H9 (cell line): ENCODE results near the gene LRRC17. TPM values are rescaled to one million over a fixed set of nuclear protein-coding genes. Genes with fewer than 3 reads are reported as not detected.

Experiments used
- DNase-seq: peaks from one replicate; pipeline ENCODE4 v3.0.0-alpha.2; 2017
- H2AFZ ChIP-seq: one replicate; pipeline ENCODE4 v1.6.1; 2013; ENCODE audit warnings: mild to moderate bottlenecking, low read length, control low read depth, moderate library complexity
- H2AK5ac ChIP-seq: 2 replicates; pipeline ENCODE4 v1.6.1; 2013; ENCODE audit warnings: low read length, control low read depth, mixed read lengths; ENCODE audit not compliant: insufficient read length
- H2BK120ac ChIP-seq: one replicate; pipeline ENCODE4 v1.6.1; 2013; ENCODE audit warnings: low read depth, mild to moderate bottlenecking, low read length, control low read depth, inconsistent platforms; ENCODE audit not compliant: poor library complexity, severe bottlenecking
- H2BK12ac ChIP-seq: 2 replicates; pipeline ENCODE4 v1.6.1; 2013; ENCODE audit warnings: low read length, control low read depth, mixed read lengths, low read depth; ENCODE audit not compliant: insufficient read length
- H2BK15ac ChIP-seq: 2 replicates; pipeline ENCODE4 v1.6.1; 2013; ENCODE audit warnings: low read depth, low read length, control low read depth
- H2BK20ac ChIP-seq: one replicate; pipeline ENCODE4 v1.6.1; 2013; ENCODE audit warnings: low read depth, mild to moderate bottlenecking, low read length, control low read depth, inconsistent platforms; ENCODE audit not compliant: poor library complexity, severe bottlenecking
- H2BK5ac ChIP-seq: 2 replicates; pipeline ENCODE4 v1.6.1; 2013; ENCODE audit warnings: low read length, control low read depth, mixed read lengths; ENCODE audit not compliant: insufficient read length
- H3K14ac ChIP-seq: 2 replicates; pipeline ENCODE4 v1.6.1; 2013; ENCODE audit warnings: low read length, control low read depth; ENCODE audit not compliant: insufficient read depth
- H3K18ac ChIP-seq: 2 replicates; pipeline ENCODE4 v1.6.1; 2013; ENCODE audit warnings: low read depth, mild to moderate bottlenecking, mixed read lengths, low read length, control low read depth; ENCODE audit not compliant: insufficient read length
- H3K23ac ChIP-seq: 2 replicates; pipeline ENCODE4 v1.6.1; 2013; ENCODE audit warnings: low read length, control low read depth, mixed read lengths, low read depth; ENCODE audit not compliant: insufficient read length
- H3K23me2 ChIP-seq: 2 replicates; pipeline ENCODE4 v1.6.1; 2013; ENCODE audit warnings: low read depth, mild to moderate bottlenecking, mixed read lengths, low read length, control low read depth; ENCODE audit not compliant: insufficient read length, poor library complexity, severe bottlenecking
- H3K27ac ChIP-seq: 2 replicates; pipeline ENCODE4 v1.5.1; 2013; ENCODE audit warnings: low read length, control low read depth, mixed read lengths, low read depth; ENCODE audit not compliant: insufficient read length
- H3K27me3 ChIP-seq: 2 replicates; pipeline ENCODE4 v1.6.1; 2013; ENCODE audit warnings: low read length, control low read depth, inconsistent platforms; ENCODE audit not compliant: insufficient read depth
- H3K4ac ChIP-seq: 2 replicates; pipeline ENCODE4 v1.6.1; 2013; ENCODE audit warnings: low read depth, mild to moderate bottlenecking, control low read depth, inconsistent platforms, low read length, moderate library complexity
- H3K4me1 ChIP-seq: 2 replicates; pipeline ENCODE4 v1.6.1; 2013; ENCODE audit warnings: low read length, control low read depth, inconsistent platforms; ENCODE audit not compliant: insufficient read depth
- H3K4me2 ChIP-seq: 2 replicates; pipeline ENCODE4 v1.6.1; 2013; ENCODE audit warnings: low read length, control low read depth, mixed read lengths; ENCODE audit not compliant: insufficient read length, insufficient read depth
- H3K56ac ChIP-seq: 2 replicates; pipeline ENCODE4 v1.6.1; 2013; ENCODE audit warnings: low read depth, mild to moderate bottlenecking, mixed read lengths, low read length, control low read depth; ENCODE audit not compliant: insufficient read length
- H3K79me1 ChIP-seq: 2 replicates; pipeline ENCODE4 v1.6.1; 2013; ENCODE audit warnings: low read depth, mild to moderate bottlenecking, moderate library complexity, low read length, control low read depth, inconsistent platforms; ENCODE audit not compliant: insufficient read depth, poor library complexity, severe bottlenecking
- H3K79me2 ChIP-seq: 2 replicates; pipeline ENCODE4 v1.6.1; 2013; ENCODE audit warnings: low read length, control low read depth, inconsistent platforms; ENCODE audit not compliant: insufficient read depth
- H3K9ac ChIP-seq: 2 replicates; pipeline ENCODE4 v1.6.1; 2013; ENCODE audit warnings: low read length, control low read depth, mixed read lengths; ENCODE audit not compliant: insufficient read length; ENCODE audit errors: extremely low read depth
- H3K9me3 ChIP-seq: one replicate; pipeline ENCODE4 v1.6.1; 2013; ENCODE audit warnings: low read depth, low read length, inconsistent platforms; ENCODE audit not compliant: control insufficient read depth
- H3T11ph ChIP-seq: one replicate; pipeline ENCODE4 v1.6.1; 2013; ENCODE audit warnings: mild to moderate bottlenecking, low read length, control low read depth, inconsistent platforms
- H4K20me1 ChIP-seq: one replicate; pipeline ENCODE4 v1.6.1; 2013; ENCODE audit not compliant: control insufficient read depth, insufficient read length, insufficient read depth
- H4K5ac ChIP-seq: 2 replicates; pipeline ENCODE4 v1.6.1; 2013; ENCODE audit warnings: low read depth, mild to moderate bottlenecking, mixed read lengths, low read length, control low read depth; ENCODE audit not compliant: insufficient read length
- H4K8ac ChIP-seq: replicated peaks from 2 replicates; pipeline ENCODE4 v1.6.1; 2013; ENCODE audit warnings: low read length, control low read depth, mixed read lengths, low read depth; ENCODE audit not compliant: insufficient read length
- H4K91ac ChIP-seq: 2 replicates; pipeline ENCODE4 v1.6.1; 2013; ENCODE audit warnings: low read depth, mild to moderate bottlenecking, moderate library complexity, mixed read lengths, low read length, control low read depth; ENCODE audit not compliant: insufficient read length
- H3K27ac Mint-ChIP-seq, 3 experiments: 2 replicates in 2 of 3; 3 replicates in 1 of 3; pipeline ENCODE4 v1.8.0; 2020 to 2021; ENCODE audit warnings: mixed read lengths in 3 of 3, mild to moderate bottlenecking in 1 of 3, moderate library complexity in 1 of 3
- H3K27me3 Mint-ChIP-seq: 2 replicates; pipeline ENCODE4 v1.8.0; 2021; ENCODE audit warnings: low read depth, mild to moderate bottlenecking, moderate library complexity, mixed read lengths
- H3K36me3 Mint-ChIP-seq, 3 experiments: 2 replicates in 2 of 3; 3 replicates in 1 of 3; pipeline ENCODE4 v1.8.0; 2020 to 2021; ENCODE audit warnings: low read depth in 3 of 3, mixed read lengths in 3 of 3; ENCODE audit not compliant: insufficient read depth in 1 of 3
- H3K4me1 Mint-ChIP-seq, 2 experiments: 2 replicates each; pipeline ENCODE4 v1.8.0; 2020; ENCODE audit warnings: mixed read lengths in 2 of 2
- H3K4me3 Mint-ChIP-seq, 2 experiments: 2 replicates in 1 of 2; 3 replicates in 1 of 2; pipeline ENCODE4 v1.8.0; 2020 to 2021; ENCODE audit warnings: mild to moderate bottlenecking in 2 of 2, mixed read lengths in 2 of 2, moderate library complexity in 1 of 2
- H3K9me3 Mint-ChIP-seq, 2 experiments: 2 replicates in 1 of 2; 3 replicates in 1 of 2; pipeline ENCODE4 v1.8.0; 2020; ENCODE audit warnings: mild to moderate bottlenecking in 2 of 2, mixed read lengths in 2 of 2, moderate library complexity in 1 of 2
- CTCF ChIP-seq: fragments of 200-600 bp; sonication (generic); conservative IDR thresholded peaks from 3 replicates; pipeline ENCODE4 v1.8.0; 2021; ENCODE audit warnings: antibody characterized with exemption, mild to moderate bottlenecking
- WGBS: extraction: QIAGEN DNeasy Blood & Tissue Kit; methylation state at CpG from one replicate; pipeline ENCODE4 v1.1.7; 2013; ENCODE audit warnings: missing lambda C conversion rate, low lambda C conversion rate, mixed read lengths; ENCODE audit not compliant: insufficient read length; ENCODE audit errors: extremely low coverage; 5-methylcytosine and 5-hydroxymethylcytosine counted together
- total RNA-seq: library from RNA; stranded (reverse); gene quantifications from 2 replicates; pipeline ENCODE4 v1.2.1, GENCODE V29; 2021

LRRC17 gene
- total RNA-seq, 1 experiment from 2014 or later: 2.0 TPM

- Histone ChIP-seq H2AK5ac (no peak overlapping the region), H2BK12ac (no peak overlapping the region), H3K27ac (no peak overlapping the region), H3K14ac (no peak overlapping the region), H3K79me2 (no peaks in the 10 kb centered on the region), H4K5ac (no peak overlapping the region), H2BK15ac (no peak overlapping the region), H3K4me1 (no peaks in the 10 kb centered on the region; the same call in 1 of the 2 replicates), H3K9ac (no peak overlapping the region), H3K56ac (no peak overlapping the region), H2AFZ (no peak overlapping the region), H3K9me3 (no peaks in the 10 kb centered on the region), H4K8ac (no peak overlapping the region), H3K23me2 (no peaks in the 10 kb centered on the region), H3T11ph (no peak overlapping the region), H3K79me1 (no peaks in the 10 kb centered on the region), H3K27me3 (no peaks in the 10 kb centered on the region), H3K4ac (no peak overlapping the region), H4K91ac (no peak overlapping the region), H3K23ac (no peak overlapping the region), H2BK20ac (no peak overlapping the region), H3K18ac (no peak overlapping the region), H3K4me2 (no peak overlapping the region), H2BK120ac (no peak overlapping the region), H4K20me1 (no peaks in the 10 kb centered on the region), H2BK5ac (no peak overlapping the region)
- DNase-seq: no peak
- Mint-ChIP-seq H3K9me3 (no peaks in the 10 kb centered on the region), H3K27ac (no peak overlapping the region), H3K27me3 (no peaks in the 10 kb centered on the region), H3K4me1 (peaks cover 4 to 7% of the 10 kb centered on the region in 2 experiments; a peak in 2 of 4 replicates), H3K36me3 (no peaks in the 10 kb centered on the region; a peak in 1 of 7 replicates), H3K4me3 (no peak overlapping the region)
- no CpG with 5 or more reads among the region's 2 CpGs for WGBS
- TF ChIP-seq CTCF: no peak
Measured at GRCh38 chr7:102897211-102897631, 15.6 kb upstream of the LRRC17 start.
